Natural killer cell (primary cell): Measurements from ENCODE around the gene PNPO. TPM values are rescaled to one million over a fixed set of nuclear protein-coding genes. Genes with fewer than 3 reads are reported as not detected.

Experiments used
- ATAC-seq, 3 donors: fragments of 150-1000 bp in 2 of 3; fragments of 200-7000 bp in 1 of 3; cut with Tn5 transposase; 1 replicate in 1 of 3; 2 replicates in 2 of 3; pipeline ENCODE4 v1.10.0; 2021; ENCODE audit warnings: mild to moderate bottlenecking in 2 of 3, moderate library complexity in 2 of 3
- DNase-seq, 2 donors: peaks; one replicate each; pipeline versions ENCODE4 v3.0.0 to v3.0.0-alpha.2; 2013 to 2021; ENCODE audit warnings: mixed read lengths in 1 of 2
- H3K27ac ChIP-seq: one replicate; pipeline ENCODE4 v1.5.1; 2013; ENCODE audit warnings: mild to moderate bottlenecking, low read length
- H3K27me3 ChIP-seq: one replicate; pipeline ENCODE4 v1.6.1; 2013; ENCODE audit warnings: low read length; ENCODE audit not compliant: control insufficient read depth, insufficient read depth
- H3K36me3 ChIP-seq: one replicate; pipeline ENCODE4 v1.6.1; 2013; ENCODE audit warnings: low read length; ENCODE audit not compliant: control insufficient read depth, insufficient read depth
- H3K4me1 ChIP-seq: one replicate; pipeline ENCODE4 v1.6.1; 2013; ENCODE audit warnings: low read length; ENCODE audit not compliant: control insufficient read depth, insufficient read depth
- H3K4me3 ChIP-seq: one replicate; pipeline ENCODE4 v1.5.1; 2013; ENCODE audit warnings: low read length
- H3K9me3 ChIP-seq: one replicate; pipeline ENCODE4 v1.6.1; 2013; ENCODE audit warnings: low read length; ENCODE audit not compliant: control insufficient read depth, insufficient read depth
- H3K27ac Mint-ChIP-seq, 2 donors: one replicate each; pipeline ENCODE4 v1.8.0; 2022; ENCODE audit warnings: mild to moderate bottlenecking in 2 of 2, mixed read lengths in 2 of 2, moderate library complexity in 1 of 2
- H3K27me3 Mint-ChIP-seq, 2 donors: one replicate each; pipeline ENCODE4 v1.8.0; 2022; ENCODE audit warnings: low read depth in 2 of 2, mixed read lengths in 2 of 2
- H3K36me3 Mint-ChIP-seq: one replicate; pipeline ENCODE4 v1.8.0; 2022; ENCODE audit warnings: mixed read lengths
- H3K4me1 Mint-ChIP-seq, 2 donors: one replicate each; pipeline ENCODE4 v1.8.0; 2022; ENCODE audit warnings: mixed read lengths in 2 of 2
- H3K4me3 Mint-ChIP-seq: one replicate; pipeline ENCODE4 v1.8.0; 2022; ENCODE audit warnings: mild to moderate bottlenecking, moderate library complexity, mixed read lengths
- H3K9me3 Mint-ChIP-seq, 2 donors: one replicate each; pipeline ENCODE4 v1.8.0; 2022; ENCODE audit warnings: mixed read lengths in 2 of 2
- CTCF ChIP-seq: fragments of 200-600 bp; IDR thresholded peaks from one replicate; pipeline ENCODE4 v1.8.0; 2022; ENCODE audit warnings: antibody characterized with exemption
- WGBS: methylation state at CpG from one replicate; pipeline ENCODE4 v1.1.7; 2013; ENCODE audit warnings: missing lambda C conversion rate; ENCODE audit not compliant: insufficient coverage; 5-methylcytosine and 5-hydroxymethylcytosine counted together
- intact Hi-C: fragments of 100-400 bp; cut with micrococcal nuclease; formaldehyde crosslinking; loops from one replicate; pipeline ENCODE4 v1.14.2; 2022
- total RNA-seq, 4 donors: library from RNA; stranded (reverse); fragments of 120-200 nt in 1 of 4; gene quantifications; one replicate each; pipeline versions ENCODE4 v1.2.3 to v1.2.4, GENCODE V29; 2013 to 2022

Gene PNPO
- total RNA-seq, 3 donors from 2014 or later (not counting 1 experiment from before 2014, with no cell fraction given) = 6.0 to 10.9 (median 9.3) TPM

DNA sequence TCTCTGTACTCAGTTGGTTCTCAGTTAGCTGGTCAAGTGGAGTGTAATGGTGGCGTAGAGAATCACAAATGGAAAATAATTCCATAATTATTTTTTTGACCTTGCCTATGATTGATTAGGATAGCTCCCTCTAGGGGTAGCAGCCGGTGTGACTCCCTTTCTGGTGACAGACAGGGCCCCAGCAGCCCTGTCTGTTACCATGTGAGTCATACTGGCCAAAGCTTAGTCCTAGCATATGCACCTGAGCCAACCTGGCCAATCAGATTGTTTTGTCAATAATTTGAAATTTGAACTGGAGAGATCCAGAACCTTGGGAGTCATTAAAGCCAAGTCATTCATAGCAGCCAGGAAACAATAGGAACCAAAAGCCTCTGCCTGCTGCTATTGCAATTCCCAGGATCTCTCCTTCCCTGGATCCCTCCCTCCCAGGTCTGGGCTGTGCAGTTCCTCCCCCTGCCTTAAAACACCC, 5.6 kb downstream of the PNPO start:
- peak; percentile 75 for TF ChIP-seq CTCF
- H3K27ac Mint-ChIP-seq = peak overlapping the region in 1 of 2 donors; percentile 38
- peaks cover 22 to 41% of the 10 kb centered on the region in 2 donors for H3K4me1 Mint-ChIP-seq
- Histone ChIP-seq H3K27ac (no peak overlapping the region), H3K27me3 (no peaks in the 10 kb centered on the region), H3K36me3 (peaks cover 6% of the 10 kb centered on the region), H3K4me3 (no peak overlapping the region), H3K4me1 (peaks cover 43% of the 10 kb centered on the region), H3K9me3 (no peaks in the 10 kb centered on the region)
- ATAC-seq (peak; percentile 84 to 90 (median 90)), DNase-seq (peak; percentile 61 to 82)
- WGBS = 0% methylated on average over 1 of the region's 2 CpGs
- no peaks in the 10 kb centered on the region for H3K27me3 Mint-ChIP-seq
- no peaks in the 10 kb centered on the region for H3K9me3 Mint-ChIP-seq
- intact Hi-C loops = loop anchor here (10.0 kb wide), 3 partner anchors 112 to 158 kb away; partner anchors contain the start of genes CBX1, LRRC46, MRPL10 and SNX11
- H3K36me3 Mint-ChIP-seq = no peaks in the 10 kb centered on the region
- no peak overlapping the region for H3K4me3 Mint-ChIP-seq

DNA sequence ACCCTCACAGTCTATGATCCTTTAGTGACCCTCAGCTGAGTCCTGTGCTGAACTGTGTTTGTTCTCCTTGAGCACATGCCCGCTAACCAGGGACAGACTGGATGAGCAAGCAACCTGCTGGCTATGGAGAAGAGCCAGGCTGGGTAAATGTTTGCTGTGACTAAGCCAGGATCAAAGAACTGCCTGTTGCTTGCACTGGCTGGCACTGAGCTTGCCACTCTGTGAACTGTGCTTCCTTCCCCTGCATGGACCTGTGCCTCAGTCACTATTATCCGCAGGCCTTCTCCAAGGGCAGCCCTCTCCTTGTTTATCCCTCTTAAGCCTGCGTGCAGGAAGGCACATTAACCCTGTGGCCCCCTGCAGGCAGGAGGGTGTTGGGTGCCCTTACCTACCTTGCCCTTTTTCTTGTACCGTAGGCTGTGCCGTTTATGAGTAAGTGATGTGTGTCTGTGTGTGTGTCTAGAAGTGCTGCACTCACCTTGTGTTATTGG, 7.4 kb downstream of the PNPO start:
- DNase-seq (no peak), ATAC-seq (no peak)
- Histone ChIP-seq H3K4me3 (no peak overlapping the region), H3K4me1 (peaks cover 41% of the 10 kb centered on the region), H3K27ac (no peak overlapping the region), H3K27me3 (no peaks in the 10 kb centered on the region), H3K9me3 (no peaks in the 10 kb centered on the region), H3K36me3 (peaks cover 6% of the 10 kb centered on the region)
- Mint-ChIP-seq H3K9me3 (no peaks in the 10 kb centered on the region), H3K27me3 (no peaks in the 10 kb centered on the region), H3K36me3 (no peaks in the 10 kb centered on the region), H3K4me3 (no peak overlapping the region), H3K4me1 (peaks cover 20 to 35% of the 10 kb centered on the region in 2 donors), H3K27ac (peak overlapping the region; percentile 66 to 83)
- 67% methylated on average over 5 of the region's 5 CpGs for WGBS
- intact Hi-C loops = loop anchor here (2.0 to 10.0 kb wide), 4 partner anchors 22 to 156 kb away; partner anchors contain the start of genes CBX1, CDK5RAP3, LRRC46 and MRPL10
- no peak for TF ChIP-seq CTCF

GRCh38 chr17:47949197-47949759, 7.9 kb downstream of the PNPO start:
- Mint-ChIP-seq H3K4me3 (peak overlapping the region; percentile 51), H3K27me3 (no peaks in the 10 kb centered on the region), H3K9me3 (no peaks in the 10 kb centered on the region), H3K36me3 (no peaks in the 10 kb centered on the region), H3K4me1 (peaks cover 20 to 34% of the 10 kb centered on the region in 2 donors), H3K27ac (peak overlapping the region; percentile 66 to 83)
- DNase-seq = peak; percentile 81 to 82
- Histone ChIP-seq H3K27ac (peak overlapping the region; percentile 41), H3K27me3 (no peaks in the 10 kb centered on the region), H3K4me1 (peaks cover 39% of the 10 kb centered on the region), H3K36me3 (peaks cover 6% of the 10 kb centered on the region), H3K4me3 (peak overlapping the region; percentile 18), H3K9me3 (no peaks in the 10 kb centered on the region)
- ATAC-seq = peak; percentile 76 to 80 (median 79)
- peak; percentile 97 for TF ChIP-seq CTCF
- intact Hi-C loops = loop anchor here (2.0 to 10.0 kb wide), 4 partner anchors 22 to 156 kb away; partner anchors contain the start of genes CBX1, CDK5RAP3, LRRC46 and MRPL10
- 14% methylated on average over 22 of the region's 22 CpGs for WGBS
